ENCODE data around the gene PACS2.

GRCh38 chr14:105420101-105420973 lies 105.8 kb downstream of the PACS2 start:
- TF ChIP-seq CTCF (conservative IDR thresholded peaks at IDR 0.05) (no peak), EZH2 (IDR thresholded peaks at IDR 0.05; ENCODE audit: low read depth) (no peak)

Data from PC-9 (cell line).